ENCODE data around the gene POLR3K. TPM values are rescaled to one million over a fixed set of nuclear protein-coding genes. Genes with fewer than 3 reads are reported as not detected.

POLR3K gene
- total RNA-seq, 1 donor from 2014 or later, result 26.5 TPM

- no peak overlapping the region for H3K27ac Mint-ChIP-seq
- H3K4me3 Mint-ChIP-seq, result no peak overlapping the region
- intact Hi-C loops (cut with micrococcal nuclease), result no loop called here
- ChIA-PET CTCF (interaction anchor here (1.5 to 8.1 kb wide), 2 partner anchors 23 to 33 kb away, joined by 3 to 218 read pairs; no protein-coding TSS in a partner anchor), POLR2A (no interaction called here)
- ATAC-seq (ENCODE audit: low read depth) (no peak), DNase-seq (no peak)
- peaks cover 13% of the 10 kb centered on the region for H3K36me3 Mint-ChIP-seq (ENCODE audit: low read depth)
- peaks cover 4% of the 10 kb centered on the region for H3K4me1 Mint-ChIP-seq
- H3K27me3 Mint-ChIP-seq, result peaks cover 2% of the 10 kb centered on the region
- TF ChIP-seq CTCF (IDR thresholded peaks at IDR 0.05), result no peak
- no peaks in the 10 kb centered on the region for H3K9me3 Mint-ChIP-seq
Measured at GRCh38 chr16:61879-62281, 8.5 kb upstream of the POLR3K start.

GRCh38 chr16:60929-61878 is 7.8 kb upstream of the POLR3K start:
- peaks cover 4% of the 10 kb centered on the region for H3K4me1 Mint-ChIP-seq
- POLR2A ChIA-PET, result no interaction called here
- no peaks in the 10 kb centered on the region for H3K9me3 Mint-ChIP-seq
- no peak for DNase-seq
- peaks cover 2% of the 10 kb centered on the region for H3K27me3 Mint-ChIP-seq
- H3K27ac Mint-ChIP-seq, result no peak overlapping the region
- H3K4me3 Mint-ChIP-seq, result no peak overlapping the region
- CTCF ChIA-PET, result interaction anchor here (8.1 kb wide), 1 partner anchor 34 kb away, joined by 218 read pairs; no protein-coding TSS in a partner anchor
- ATAC-seq (ENCODE audit: low read depth), result no peak
- no peak for TF ChIP-seq CTCF (IDR thresholded peaks at IDR 0.05)
- peaks cover 18% of the 10 kb centered on the region for H3K36me3 Mint-ChIP-seq (ENCODE audit: low read depth)
- intact Hi-C loops (cut with micrococcal nuclease), result no loop called here

- H3K4me3 Mint-ChIP-seq, result no peak overlapping the region
- H3K4me1 Mint-ChIP-seq, result no peaks in the 10 kb centered on the region
- CTCF ChIA-PET, result interaction anchor here (8.1 kb wide), 1 partner anchor 35 kb away, joined by 218 read pairs; no protein-coding TSS in a partner anchor
- ATAC-seq (ENCODE audit: low read depth) (no peak), DNase-seq (no peak)
- H3K36me3 Mint-ChIP-seq (ENCODE audit: low read depth), result peaks cover 26% of the 10 kb centered on the region
- H3K9me3 Mint-ChIP-seq, result no peaks in the 10 kb centered on the region
- intact Hi-C loops (cut with micrococcal nuclease), result no loop called here
- no peak for TF ChIP-seq CTCF (IDR thresholded peaks at IDR 0.05)
- H3K27me3 Mint-ChIP-seq, result no peaks in the 10 kb centered on the region
- no peak overlapping the region for H3K27ac Mint-ChIP-seq
- POLR2A ChIA-PET, result no interaction called here
Measured at GRCh38 chr16:60166-60565, 6.8 kb upstream of the POLR3K start.

- Mint-ChIP-seq H3K4me3 (no peak overlapping the region), H3K27ac (no peak overlapping the region), H3K27me3 (no peaks in the 10 kb centered on the region), H3K36me3 (ENCODE audit: low read depth) (peaks cover 26% of the 10 kb centered on the region), H3K4me1 (no peaks in the 10 kb centered on the region), H3K9me3 (no peaks in the 10 kb centered on the region)
- intact Hi-C loops (cut with micrococcal nuclease), result no loop called here
- CTCF ChIA-PET, result interaction anchor here (2.1 kb wide), 1 partner anchor 37 kb away, joined by 7 read pairs; no protein-coding TSS in a partner anchor
- POLR2A ChIA-PET, result no interaction called here
- no peak for DNase-seq
- no peak for ATAC-seq (ENCODE audit: low read depth)
- no peak for TF ChIP-seq CTCF (IDR thresholded peaks at IDR 0.05)
Measured at GRCh38 chr16:59440-60059, 6.1 kb upstream of the POLR3K start.
